ENCODE measurements around the gene UNG.

GRCh38 chr12:109120557-109120956 lies 23.2 kb downstream of the UNG start:
- TF ChIP-seq EZH2 (IDR thresholded peaks at IDR 0.05; ENCODE audit: insufficient read depth, poor library complexity, severe bottlenecking): no peak
- no peak for TF ChIP-seq EZH2phosphoT487 (IDR thresholded peaks at IDR 0.05; ENCODE audit: insufficient read depth, low read depth)

Measured in GM23248 (cell line).